Dedifferentiated amniotic fluid mesenchymal stem cell (primary cell): ENCODE measurements around the gene TMEM14C.

Experiments
- DNase-seq: peaks from one replicate; pipeline ENCODE4 v3.0.0-alpha.2; 2016; ENCODE audit errors: extremely low spot score

The TMEM14C gene

DNA sequence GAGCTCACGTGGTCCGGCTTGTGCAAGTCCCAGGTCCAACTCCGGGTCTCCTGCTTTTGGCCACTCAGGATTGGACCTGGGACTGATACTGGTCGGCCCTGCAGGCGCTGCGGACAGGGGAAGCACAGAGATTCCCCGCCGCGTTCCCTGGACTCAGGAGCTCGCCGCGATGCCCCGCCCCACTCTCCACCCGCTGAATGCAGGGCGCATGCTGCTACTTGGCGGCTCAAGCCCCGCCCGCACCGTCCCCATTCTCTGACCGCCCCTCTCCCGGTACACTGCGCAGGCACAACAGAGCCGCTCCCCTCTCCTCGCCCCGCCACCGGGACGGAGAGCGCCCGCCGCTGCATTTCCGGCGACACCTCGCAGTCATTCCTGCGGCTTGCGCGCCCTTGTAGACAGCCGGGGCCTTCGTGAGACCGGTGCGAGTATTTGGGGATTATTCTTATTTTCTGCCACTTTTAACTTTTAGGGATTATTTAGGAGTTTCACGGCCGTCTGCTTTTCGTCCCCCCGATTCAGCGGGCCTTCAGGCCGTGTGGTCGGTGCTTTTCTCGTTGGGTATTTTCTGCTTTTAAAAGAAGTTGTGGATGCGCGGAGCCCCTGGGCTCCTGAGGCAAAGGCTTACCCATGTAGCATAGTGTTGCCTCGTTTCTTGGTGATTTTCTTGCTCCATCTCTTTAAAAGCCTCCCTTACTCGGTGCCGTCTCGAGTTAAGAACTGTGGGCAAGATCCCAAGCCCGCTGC lies at the start of gene TMEM14C:
Gene TMEM14C (plus strand): TSS at position 251 of the 747 bp plus-strand sequence. CDS start 1,544 bp downstream, outside the sequence.
- peak; percentile 95 for DNase-seq

- DNase-seq: no peak
Measured at GRCh38 chr6:10676403-10676802, 46.5 kb upstream of the TMEM14C start.

DNA sequence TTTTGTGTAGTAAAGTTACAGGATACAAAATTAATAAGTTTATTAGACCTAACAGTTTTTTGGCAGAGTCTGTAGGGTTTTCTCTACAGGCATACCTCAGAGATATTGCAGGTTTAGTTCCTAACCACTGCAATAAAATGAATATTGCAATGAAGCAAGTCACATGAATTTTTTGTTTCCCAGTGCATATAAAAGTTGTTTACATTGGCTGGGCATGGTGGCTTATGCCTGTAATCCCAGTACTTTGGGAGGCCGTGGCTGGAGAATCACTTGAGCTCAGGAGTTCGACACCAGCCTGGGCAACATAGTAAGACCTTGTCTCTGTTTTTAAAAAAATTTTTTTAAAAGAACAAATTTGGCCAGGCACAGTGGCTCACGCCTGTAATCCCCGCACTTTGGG lies 44.4 kb upstream of the TMEM14C start:
- no peak for DNase-seq

DNA sequence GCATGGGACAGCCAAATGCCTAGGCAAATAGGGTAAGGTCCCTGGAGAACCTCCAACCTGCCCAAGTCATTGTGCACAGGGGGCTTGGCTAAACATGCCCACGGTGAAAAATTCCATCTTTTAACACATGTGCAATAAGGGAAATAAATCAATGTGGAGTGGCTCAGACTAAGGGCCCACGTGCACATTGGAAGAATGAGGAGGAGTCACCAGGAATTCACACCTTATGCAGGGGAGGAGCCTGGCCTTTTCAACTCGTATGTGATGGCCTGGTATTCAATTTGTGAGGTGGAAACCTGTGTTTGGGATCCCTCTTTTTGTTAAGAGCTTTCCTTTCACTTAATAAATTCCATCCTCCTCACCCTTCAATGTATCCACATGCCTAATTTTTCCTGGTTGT lies 41.1 kb upstream of the TMEM14C start:
- no peak for DNase-seq

- no peak for DNase-seq
Measured at GRCh38 chr6:10682355-10682988, 40.4 kb upstream of the TMEM14C start.

DNA sequence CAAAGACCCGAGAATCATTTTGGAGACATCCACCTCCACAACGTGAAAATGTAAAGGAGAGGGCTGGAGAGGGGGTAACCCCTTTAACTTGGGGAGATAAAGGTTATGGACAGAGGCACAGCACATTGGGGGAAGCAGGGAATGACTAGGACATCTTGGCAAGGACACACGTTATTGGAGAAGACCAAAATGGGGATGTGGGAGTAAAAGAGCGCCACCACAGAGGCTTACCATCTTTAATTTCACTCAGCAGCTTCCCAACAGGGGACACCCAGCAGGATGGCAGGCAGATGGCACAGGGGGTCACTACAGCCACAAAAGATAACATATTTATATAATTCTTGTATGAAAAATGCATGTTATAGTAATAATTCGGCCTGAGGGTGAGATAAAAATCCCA lies 38.3 kb upstream of the TMEM14C start:
- DNase-seq: no peak

GRCh38 chr6:10685092-10685915 lies 37.6 kb upstream of the TMEM14C start:
- DNase-seq: no peak

DNA sequence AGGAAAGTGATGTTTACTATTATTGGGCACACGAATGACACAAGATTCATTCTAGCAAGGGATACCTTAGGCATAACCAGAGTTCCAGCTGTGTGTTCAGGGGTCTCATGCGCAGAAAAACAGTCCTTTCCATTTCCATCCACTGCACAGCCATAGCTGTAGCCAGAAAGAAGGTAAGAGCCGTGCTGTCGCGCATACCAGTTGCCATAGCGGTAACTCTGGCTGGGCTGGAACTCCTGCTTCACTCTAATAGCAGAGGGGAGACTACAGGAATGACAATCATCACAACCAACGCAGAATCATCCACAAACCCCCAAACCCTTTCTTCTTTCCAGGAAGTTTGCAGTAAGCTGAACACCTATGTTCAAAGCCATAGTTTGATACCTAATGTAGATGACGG lies 36.0 kb upstream of the TMEM14C start:
- DNase-seq: no peak

- DNase-seq: no peak
Measured at GRCh38 chr6:10687582-10687981, 35.3 kb upstream of the TMEM14C start.

DNA sequence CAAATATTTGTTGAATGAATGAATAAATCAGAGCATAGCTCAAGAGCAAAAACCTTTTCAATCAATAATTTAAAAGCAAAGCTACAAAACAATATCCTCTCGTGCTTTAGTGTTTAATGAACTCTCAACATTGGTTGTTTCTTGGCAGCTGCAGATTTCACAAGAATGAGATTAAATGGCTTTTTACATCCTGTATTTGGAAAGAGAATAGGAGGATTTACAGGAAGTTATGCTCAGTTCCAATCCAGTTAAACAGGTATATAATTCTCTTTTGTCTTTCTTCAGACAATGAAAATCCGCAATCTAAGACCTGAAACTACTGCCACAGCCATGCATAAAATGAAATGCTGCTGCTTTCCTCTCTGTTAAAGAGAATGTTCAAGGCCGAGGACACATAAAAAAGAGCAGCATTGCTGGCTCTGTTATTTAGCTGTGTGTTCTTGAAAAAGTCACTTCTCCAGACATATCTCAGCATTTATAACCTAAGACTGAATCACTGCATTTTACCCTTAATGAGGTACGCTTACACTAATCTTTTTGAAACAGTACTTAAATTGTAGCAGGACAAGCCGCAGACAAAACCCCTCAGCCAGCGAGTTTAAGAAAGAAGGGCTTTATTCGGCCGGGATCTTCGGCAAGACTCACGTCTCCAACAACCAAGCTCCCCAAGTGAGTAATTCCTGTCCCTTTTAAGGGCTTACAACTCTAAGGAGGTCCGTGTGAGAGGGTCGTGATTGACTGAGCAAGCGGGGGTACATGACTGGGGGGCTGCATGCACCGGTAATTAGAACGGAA lies 32.0 kb upstream of the TMEM14C start:
- no peak for DNase-seq

- DNase-seq: no peak
Measured at GRCh38 chr6:10692965-10693538, 29.8 kb upstream of the TMEM14C start.

DNA sequence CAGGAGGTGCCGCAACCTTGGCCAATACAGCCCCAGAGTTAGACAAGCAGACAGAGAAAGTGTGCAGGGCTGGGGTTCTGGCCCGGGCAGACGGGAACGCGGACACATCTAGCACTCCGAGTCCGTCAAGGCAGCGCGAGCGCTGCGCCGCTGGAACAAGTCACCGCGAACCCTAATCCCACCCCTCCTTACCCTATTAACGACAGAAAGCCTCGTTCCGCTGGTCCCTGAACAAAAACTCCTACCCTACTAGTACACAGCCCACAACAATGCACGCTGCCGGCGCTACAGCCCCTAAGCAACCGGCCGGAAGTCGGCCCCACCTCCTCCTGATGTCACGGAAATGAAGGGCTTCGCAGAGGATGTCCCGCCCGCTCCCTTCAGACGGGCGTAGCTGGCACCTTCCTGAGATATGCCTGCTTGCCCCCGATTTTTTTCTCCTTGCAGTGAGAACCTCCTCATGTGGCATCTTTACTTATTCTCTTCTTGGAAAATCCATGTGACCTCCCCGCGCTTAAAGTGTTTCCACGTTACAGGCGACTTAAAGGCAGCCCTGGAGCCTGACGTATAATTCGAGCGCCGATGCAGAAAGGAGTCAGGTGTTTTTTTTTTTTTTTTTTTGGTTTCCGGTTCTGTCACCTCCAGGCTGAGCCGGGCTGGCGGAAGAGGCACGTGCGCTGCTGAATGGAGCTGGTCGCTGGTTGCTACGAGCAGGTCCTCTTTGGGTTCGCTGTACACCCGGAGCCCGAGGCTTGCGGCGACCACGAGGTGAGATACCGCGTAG lies 28.4 kb upstream of the TMEM14C start, which contains the start of the genes C6orf52 and PAK1IP1:
Gene C6orf52 (minus strand): TSS at position 315 of the 784 bp plus-strand sequence. CDS start 7,066 bp downstream, outside the sequence.
Gene PAK1IP1 (plus strand): TSS at position 671 of the 784 bp plus-strand sequence. CDS start 14 bp downstream, at position 685.
- peak; percentile 93 for DNase-seq

DNA sequence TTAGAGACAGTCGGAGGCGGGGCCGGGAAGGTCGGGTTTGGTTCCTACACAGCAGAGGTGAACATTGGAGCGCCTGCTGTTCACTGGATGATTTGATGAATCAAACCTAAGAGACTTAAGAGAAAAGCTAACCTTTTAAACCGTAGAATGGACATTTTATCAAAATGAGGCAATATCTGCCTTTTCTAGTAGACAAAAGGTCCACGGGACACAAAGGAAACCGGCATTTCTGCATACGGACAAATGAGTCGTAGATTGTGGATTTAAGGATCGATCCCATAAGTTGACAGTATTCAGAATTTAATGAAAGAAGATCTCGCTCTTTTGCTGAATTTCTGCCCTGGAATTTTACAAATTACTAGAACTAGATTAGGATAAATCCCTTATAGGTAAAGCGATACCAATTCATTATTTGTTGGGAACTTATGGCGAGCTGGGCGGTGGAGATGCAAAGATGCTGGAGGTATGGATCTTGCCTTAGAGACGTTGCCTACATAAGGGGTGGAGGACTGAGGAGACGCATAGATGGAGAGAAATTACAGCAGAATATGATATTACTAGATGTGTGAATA lies 27.7 kb upstream of the TMEM14C start:
- no peak for DNase-seq

- no peak for DNase-seq
Measured at GRCh38 chr6:10696655-10697054, 26.2 kb upstream of the TMEM14C start.

DNA sequence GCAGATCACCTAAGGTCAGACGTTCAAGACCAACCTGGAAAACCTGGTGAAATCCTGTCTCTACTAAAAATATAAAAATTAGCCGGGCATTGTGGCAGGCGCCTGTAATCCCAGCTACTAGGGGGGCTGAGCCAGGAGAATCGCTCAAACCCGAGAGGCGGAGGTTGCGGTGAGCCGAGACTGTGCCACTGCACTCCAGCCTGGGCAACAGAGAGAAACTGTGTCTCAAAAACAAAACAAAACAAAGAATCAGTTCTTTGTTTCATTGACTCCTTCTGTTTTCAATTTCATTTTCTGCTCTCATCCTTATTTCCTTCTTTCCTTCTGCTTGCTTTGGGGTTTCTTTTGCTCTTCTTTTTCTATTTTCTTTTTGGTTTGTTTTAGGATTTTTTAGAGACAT lies 8.9 kb upstream of the TMEM14C start:
- no peak for DNase-seq

GRCh38 chr6:10719296-10719963 lies 3.4 kb upstream of the TMEM14C start:
- no peak for DNase-seq

GRCh38 chr6:10719964-10720264 lies 3.0 kb upstream of the TMEM14C start:
- DNase-seq: no peak

- DNase-seq: no peak
Measured at GRCh38 chr6:10720265-10720959, 2.5 kb upstream of the TMEM14C start.
